T47D (cell line): ENCODE measurements around the gene TNNC1.

Experiments
- DNase-seq, 2 experiments: peaks; one replicate each; pipeline versions ENCODE4 v3.0.0 to v3.0.0-alpha.2; 2011 to 2012; ENCODE audit warnings: low read depth in 1 of 2, low spot score in 1 of 2
- JUND ChIP-seq: IDR thresholded peaks from 2 replicates; pipeline ENCODE4 v1.6.1; 2012; ENCODE audit warnings: low read depth
- in situ Hi-C: cut with HindIII; loops from 2 replicates; pipeline ENCODE4 v1.10.0; 2016; ENCODE audit warnings: low sequenced_read_pairs, low pct_unique_long_range_greater_than_20kb

TNNC1 gene

DNA sequence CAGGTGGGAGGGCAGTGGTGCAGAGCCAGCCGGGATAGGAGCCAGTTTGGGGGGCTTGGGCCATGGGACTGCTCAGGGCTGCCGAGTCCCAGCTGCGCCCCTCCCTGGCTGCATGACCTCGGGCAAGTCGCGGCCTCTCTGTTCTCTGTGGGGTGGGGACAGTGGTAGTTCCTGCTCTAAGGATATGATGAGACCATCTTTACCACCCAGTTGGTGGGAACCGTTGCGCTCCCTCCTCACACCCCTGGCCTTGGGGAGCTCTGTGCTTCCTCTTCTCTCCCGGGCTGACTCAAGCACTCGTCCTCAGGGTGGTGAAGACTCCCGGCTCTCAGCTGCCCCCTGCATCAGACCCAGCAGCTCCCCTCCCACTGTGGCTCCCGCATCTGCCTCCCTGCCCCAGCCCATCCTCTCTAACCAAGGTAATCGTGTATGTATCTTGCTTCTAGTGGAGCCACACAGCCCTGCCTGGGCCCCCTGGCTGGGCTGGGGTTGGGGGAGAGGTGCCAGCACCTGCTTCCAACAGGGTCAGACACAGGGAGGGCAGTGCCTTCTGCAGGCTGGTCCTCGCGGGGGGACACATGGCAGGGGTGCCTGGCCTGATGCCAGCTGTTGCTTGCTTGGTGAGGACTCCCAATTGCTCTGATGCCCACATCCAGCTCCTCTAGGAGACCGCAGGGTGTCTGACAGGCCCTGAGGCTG is 26.2 kb upstream of the TNNC1 start:
- TF ChIP-seq JUND: no peak
- in situ Hi-C loops: no loop called here
- no peak for DNase-seq

DNA sequence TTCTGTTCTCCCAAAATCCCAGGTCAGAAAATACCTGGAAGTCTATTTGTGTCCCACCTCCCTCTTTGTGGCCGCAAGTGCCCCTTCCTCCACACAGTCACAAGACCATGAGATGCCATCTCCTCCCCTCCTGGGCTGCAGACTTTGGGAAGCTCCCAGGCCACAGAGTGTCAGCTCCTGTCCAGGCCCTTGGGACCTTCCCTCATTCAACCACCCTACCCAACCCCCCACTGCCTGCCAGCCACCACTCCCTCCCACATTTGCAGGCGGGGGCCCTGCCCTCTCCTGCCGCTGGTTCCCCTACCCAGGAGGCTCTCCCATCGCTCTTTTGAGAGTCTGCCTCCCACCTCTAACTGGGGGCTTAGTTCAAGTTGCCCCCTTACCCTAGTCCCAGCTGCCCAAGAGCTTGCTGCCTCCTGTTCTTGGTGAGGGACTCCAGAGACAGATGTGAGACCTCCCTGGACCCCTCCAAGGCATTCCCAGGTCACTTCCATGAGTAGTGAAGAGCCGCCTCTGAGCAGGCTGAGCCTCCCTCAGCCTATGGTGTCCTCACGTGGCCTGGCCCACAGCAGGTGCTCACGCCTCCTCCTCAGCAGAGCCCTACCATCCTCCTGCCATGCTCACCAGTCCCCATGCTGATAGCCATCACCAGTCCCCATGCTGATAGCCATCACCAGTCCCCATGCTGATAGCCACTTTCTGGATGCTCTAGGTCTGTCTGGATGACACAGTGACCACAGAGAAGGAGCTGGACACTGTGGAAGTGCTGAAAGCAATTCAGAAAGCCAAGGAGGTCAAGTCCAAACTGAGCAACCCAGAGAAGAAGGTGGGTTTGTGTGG is 25.4 kb upstream of the TNNC1 start:
- TF ChIP-seq JUND: no peak
- no peak for DNase-seq
- in situ Hi-C loops: no loop called here

DNA sequence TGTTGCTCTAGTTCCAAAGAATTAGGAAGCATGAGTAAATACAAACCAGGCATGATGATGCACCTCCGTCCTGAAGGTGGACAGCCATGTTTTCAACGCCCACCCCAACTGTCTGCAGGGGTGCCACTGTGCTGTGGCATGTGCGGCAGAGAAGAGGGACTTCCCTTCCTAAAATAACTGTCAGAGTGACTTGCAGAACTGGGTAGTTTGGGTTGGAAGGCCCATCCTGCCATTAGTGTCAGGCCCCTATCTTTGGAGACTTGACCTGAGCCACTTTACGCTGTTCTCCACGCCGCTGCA is 23.9 kb upstream of the TNNC1 start:
- in situ Hi-C loops: no loop called here
- no peak for DNase-seq

DNA sequence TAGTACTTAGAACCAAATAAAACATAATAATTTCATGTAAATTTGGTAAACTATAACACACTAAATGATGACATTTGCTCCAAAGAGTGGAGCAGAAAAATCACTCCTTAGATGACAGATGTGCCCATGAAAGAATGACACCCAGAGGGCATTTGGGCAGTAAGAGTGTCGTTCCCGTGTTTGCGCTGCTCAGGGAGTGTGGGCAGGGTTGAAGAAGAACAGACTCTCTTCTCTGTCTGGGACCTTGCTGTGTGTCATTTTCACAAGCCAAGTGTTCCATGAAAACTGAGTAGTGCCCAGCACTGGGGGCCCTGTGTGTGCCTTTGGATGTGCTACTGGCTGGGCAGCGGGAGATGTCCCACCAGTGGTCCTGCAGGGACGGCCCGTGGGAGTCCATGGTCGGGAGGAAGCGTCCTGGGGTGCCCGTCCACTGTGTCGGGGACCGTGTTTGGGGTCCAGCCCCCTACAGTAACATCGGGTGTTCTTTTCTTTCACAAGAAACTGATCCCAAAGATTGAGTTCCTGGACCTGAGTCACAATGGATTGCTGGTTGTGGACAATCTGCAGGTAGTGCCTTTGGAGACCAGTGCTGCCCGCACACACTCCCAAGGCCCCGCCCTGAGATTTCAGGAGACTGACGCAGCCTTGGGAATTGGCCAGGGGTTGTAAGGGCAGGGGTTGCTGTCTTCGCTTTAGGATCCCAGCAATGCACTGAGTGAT is 23.4 kb upstream of the TNNC1 start:
- no peak for DNase-seq
- no peak for TF ChIP-seq JUND
- in situ Hi-C loops: no loop called here

More for the DNA sequence above, 23.9 kb upstream of the TNNC1 start:
- no peak for TF ChIP-seq JUND

DNA sequence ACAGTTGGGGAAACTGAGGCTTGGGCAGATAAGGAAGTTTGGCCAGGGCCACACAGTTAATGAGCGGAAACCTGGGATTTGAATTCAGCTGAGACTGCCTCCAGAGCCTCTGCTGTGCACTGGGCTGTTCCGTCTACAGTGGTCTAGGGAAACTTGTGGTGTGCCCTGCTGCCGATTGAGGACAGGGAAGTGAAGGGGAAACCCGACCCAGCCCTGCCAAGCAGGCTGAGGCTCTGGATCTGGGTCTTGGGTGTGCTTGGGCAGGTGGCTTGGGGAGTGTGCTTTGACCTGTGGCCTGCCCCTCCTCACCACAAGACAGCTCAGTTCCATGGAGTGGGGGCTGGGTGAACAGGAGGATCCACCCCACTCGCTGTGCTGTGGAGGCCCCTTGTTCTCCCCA is 19.2 kb upstream of the TNNC1 start:
- in situ Hi-C loops: no loop called here
- DNase-seq: no peak
- TF ChIP-seq JUND: no peak

DNA sequence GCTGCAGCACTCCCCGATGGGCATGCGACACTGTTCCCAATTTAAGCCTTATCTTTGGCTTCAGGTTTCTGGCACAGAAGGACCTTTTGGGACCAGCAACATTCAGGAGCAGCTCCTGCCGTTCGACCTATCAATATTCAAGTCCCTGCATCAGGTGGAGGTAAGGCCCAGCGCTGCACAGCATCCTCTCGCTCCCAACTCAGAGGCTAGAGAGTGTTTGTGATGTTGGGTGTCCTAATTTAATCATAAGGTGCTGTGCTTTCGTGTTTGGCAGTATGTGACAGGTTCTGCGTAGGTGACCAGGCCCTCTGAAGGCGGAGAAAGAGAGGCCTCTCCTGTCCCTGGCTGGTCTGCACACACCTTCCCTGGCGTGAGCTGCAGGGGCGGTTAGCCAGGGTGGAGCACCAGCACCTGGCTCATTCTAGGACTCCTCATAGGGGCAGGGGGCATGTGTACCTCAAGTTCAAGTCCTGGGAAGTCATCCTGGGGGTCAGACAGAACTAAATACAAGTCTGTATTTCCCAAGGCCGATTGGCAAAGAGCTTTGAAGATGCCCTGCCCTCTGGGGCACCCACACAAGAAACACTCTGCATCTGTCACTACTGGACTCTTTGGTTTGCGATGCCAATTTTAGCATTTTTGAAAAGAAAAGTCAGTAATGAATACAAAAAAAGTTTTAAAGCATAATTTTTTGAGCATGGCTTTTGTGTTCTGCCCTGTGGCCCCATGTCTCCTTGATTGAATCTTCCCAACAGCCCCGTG is 18.6 kb upstream of the TNNC1 start:
- TF ChIP-seq JUND: no peak
- DNase-seq: no peak
- in situ Hi-C loops: no loop called here

DNA sequence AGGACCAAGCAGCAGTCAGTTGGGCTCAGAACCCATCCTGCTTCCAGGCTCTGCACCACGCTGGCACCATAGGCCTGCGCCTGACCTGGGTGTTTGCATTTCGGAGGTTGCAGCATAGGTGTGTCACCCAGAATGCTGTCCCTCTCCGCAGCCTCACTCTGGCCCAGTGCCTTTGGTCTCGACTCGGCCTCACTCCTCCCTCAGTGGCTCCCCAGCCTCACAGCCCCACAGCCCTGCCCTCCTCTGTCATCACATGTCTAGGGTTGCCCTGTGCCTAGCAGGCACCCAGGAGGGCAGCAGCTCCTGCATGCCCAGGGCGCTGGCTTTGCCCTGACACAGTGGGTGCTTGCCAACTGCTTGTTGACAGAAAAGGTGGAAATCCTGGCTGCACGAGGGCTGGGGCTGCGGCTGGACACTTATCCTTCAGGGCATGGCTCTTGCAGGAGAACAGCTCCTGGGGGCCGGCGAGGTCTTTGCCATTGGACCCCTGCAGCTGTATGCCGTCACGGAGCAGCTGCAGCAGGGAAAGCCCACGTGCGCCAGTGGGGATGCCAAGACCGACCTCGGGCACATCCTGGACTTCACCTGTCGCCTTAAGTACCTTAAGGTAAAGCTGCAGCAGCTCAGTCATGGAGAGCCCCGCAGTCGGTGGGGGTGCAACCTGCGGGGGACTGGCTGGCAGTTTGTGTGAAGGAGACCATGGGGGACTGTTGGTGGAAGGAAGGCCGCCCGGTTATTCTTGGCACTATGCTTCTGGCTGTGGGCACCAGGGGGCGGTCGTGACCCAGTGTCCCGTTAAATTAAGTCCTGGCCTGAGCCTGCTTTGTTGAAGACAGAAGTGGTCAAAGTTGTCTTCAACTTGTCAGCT is 17.8 kb upstream of the TNNC1 start:
- no peak for TF ChIP-seq JUND
- in situ Hi-C loops: no loop called here
- peak; percentile 41 to 83 for DNase-seq

DNA sequence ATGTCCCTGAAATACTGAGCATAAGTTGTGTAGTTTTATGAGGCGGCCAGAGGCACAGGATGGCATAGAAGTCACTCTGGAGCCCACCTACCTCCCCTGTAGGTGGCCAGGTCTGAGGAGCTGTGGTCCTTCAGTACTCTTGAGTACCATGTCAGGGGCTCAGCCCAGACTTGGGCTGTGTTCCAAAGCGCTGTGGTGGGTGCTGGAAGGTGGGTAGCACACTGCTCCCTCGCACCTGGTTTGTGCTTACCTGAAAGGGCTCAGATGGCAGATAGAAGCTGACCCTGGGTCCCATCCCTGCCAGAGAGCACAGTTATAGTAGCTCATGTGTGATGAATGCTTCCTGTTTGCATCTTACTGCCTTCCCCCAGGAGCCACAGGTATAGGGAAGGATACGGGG is 17.1 kb upstream of the TNNC1 start:
- in situ Hi-C loops: no loop called here
- TF ChIP-seq JUND: no peak
- DNase-seq: no peak

DNA sequence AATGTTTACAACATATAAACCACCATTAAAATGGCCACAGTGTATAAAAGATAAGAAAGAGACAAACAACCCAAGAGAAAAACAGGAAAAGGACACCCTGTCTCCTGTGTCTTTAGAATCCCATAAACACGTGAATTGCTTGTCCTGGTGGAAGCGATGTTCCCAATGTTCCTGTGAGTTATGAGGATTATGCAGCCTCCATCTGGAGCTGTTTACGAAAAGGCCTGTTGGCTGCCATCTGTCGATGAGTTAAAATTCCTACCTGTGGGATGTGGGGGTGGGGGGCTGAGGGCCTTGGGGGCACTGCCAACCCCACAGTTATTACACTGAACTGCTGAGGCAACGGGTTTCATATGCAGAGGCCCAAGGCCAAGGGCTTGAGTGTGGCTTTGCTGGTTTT is 15.2 kb upstream of the TNNC1 start:
- in situ Hi-C loops: no loop called here
- TF ChIP-seq JUND: no peak
- no peak for DNase-seq

DNA sequence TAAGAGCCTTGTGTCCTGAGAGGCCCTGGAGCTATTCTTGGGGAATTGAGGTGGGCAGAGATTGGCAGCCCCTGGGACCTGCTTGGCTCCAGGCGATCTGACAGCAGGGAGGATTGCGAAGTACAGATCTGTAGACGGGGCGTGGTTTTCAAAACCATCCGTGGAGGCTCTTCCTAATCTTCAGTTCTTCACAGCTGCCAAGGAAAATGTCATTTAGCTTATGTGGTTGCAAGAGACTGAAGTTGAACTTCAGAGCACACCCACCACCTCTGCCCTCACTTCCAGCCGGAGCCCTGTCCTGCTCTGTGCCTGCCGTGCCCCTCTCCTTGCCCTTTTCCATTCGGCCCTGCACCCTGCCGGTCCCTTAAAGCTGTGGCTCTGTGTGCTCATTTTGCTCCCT is 14.5 kb upstream of the TNNC1 start:
- in situ Hi-C loops: no loop called here
- TF ChIP-seq JUND: no peak
- no peak for DNase-seq

DNA sequence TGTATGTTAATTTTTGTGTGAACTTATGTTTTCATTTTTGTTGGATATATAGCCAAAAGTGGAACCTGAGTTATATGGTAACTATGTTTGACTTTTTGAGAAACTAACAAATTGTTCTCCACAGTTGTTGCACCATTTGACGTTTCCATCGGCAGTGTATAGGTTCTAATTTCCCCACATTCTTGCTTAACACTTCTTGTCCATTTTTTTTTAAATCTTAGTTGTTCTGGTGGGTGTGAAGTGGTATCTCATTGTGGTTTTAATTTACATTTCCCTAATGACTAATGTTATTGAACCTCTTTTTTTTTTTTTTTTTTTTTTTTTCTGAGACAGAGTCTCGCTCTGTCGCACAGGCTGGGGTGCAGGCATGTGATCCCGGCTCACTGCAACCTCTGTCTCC is 9.6 kb upstream of the TNNC1 start:
- DNase-seq: no peak
- TF ChIP-seq JUND: no peak
- in situ Hi-C loops: no loop called here

DNA sequence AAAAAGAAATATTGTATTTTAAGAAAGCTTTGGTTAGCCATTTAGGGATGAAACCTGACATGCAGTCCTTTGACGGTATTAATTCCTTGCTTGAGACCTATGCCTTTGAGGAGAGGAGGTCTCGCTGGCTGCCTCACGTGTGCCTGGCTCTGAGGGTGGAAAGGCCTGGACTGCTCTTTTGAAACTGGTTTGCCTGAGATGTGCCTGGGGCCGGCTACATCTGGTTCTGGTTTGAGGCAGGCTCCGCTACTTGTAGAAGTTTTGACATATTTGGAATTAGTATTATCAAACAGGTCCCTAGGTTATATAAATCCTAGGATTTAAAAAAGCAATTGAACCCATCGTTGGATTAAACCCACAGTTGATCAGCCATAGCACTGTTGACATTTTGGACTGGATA is 8.0 kb upstream of the TNNC1 start:
- no peak for TF ChIP-seq JUND

More for the DNA sequence above, 8.0 kb upstream of the TNNC1 start:
- in situ Hi-C loops: no loop called here
- no peak for DNase-seq
